Esophagus squamous epithelium (tissue), 4 donors: ENCODE measurements around the gene RGS2.

Source experiments
- CTCF ChIP-seq, 6 experiments: fragments of 450-650 bp in 4 of 6; fragments of 200-600 bp in 2 of 6; sonication (generic) in 2 of 6; IDR thresholded peaks; one replicate each; pipeline ENCODE4 v1.5.1; 2016 to 2019; ENCODE audit warnings: antibody characterized with exemption in 6 of 6, mild to moderate bottlenecking in 4 of 6, moderate library complexity in 4 of 6
- POLR2A ChIP-seq, 4 donors: fragments of 450-650 bp; IDR thresholded peaks; one replicate each; pipeline ENCODE4 v1.6.1; 2017; ENCODE audit warnings: antibody characterized with exemption in 4 of 4, mild to moderate bottlenecking in 4 of 4, moderate library complexity in 3 of 4

GRCh38 chr1:192783791-192784190, 25.0 kb upstream of the RGS2 start:
- TF ChIP-seq CTCF (IDR thresholded peaks at IDR 0.05): no peak
- TF ChIP-seq POLR2A (IDR thresholded peaks at IDR 0.05): no peak
